Measurements from ENCODE around the gene MYLK.
"Not testable (repeated sequence)": the region's sequence is repeated elsewhere in the genome, so short reads cannot be mapped to it uniquely, and the experiment has no call there.

The MYLK gene

GRCh38 chr3:123750659-123751420 lies 133.3 kb downstream of the MYLK start:
- no peak for DNase-seq (ENCODE audit: low read depth in 2 of 2)

- DNase-seq (ENCODE audit: low read depth in 2 of 2), result no peak
Measured at GRCh38 chr3:123750209-123750608, 133.9 kb downstream of the MYLK start.

- DNase-seq (ENCODE audit: low read depth in 2 of 2), result no peak
Measured at GRCh38 chr3:123749711-123750110, 134.4 kb downstream of the MYLK start.

- DNase-seq (ENCODE audit: low read depth in 2 of 2), result no peak
Measured at GRCh38 chr3:123745184-123745855, 138.8 kb downstream of the MYLK start.

GRCh38 chr3:123744064-123744463 lies 140.1 kb downstream of the MYLK start:
- no peak for DNase-seq (ENCODE audit: low read depth in 2 of 2)

GRCh38 chr3:123743121-123743520 lies 141.0 kb downstream of the MYLK start:
- no peak for DNase-seq (ENCODE audit: low read depth in 2 of 2)

GRCh38 chr3:123741041-123741511 lies 143.1 kb downstream of the MYLK start:
- no peak for DNase-seq (ENCODE audit: low read depth in 2 of 2)

- no peak for DNase-seq (ENCODE audit: low read depth in 2 of 2)
Measured at GRCh38 chr3:123740391-123740822, 143.7 kb downstream of the MYLK start.

GRCh38 chr3:123739754-123740153 lies 144.4 kb downstream of the MYLK start:
- DNase-seq (ENCODE audit: low read depth in 2 of 2), result no peak

- no peak for DNase-seq (ENCODE audit: low read depth in 2 of 2)
Measured at GRCh38 chr3:123739106-123739505, 145.0 kb downstream of the MYLK start.

- not testable (repeated sequence) for DNase-seq (ENCODE audit: low read depth in 2 of 2)
Measured at GRCh38 chr3:123738522-123738921, 145.6 kb downstream of the MYLK start.

- DNase-seq (ENCODE audit: low read depth in 2 of 2), result no peak
Measured at GRCh38 chr3:123737168-123737567, 147.0 kb downstream of the MYLK start.

GRCh38 chr3:123735456-123735855 lies 148.7 kb downstream of the MYLK start:
- DNase-seq (ENCODE audit: low read depth in 2 of 2), result no peak

GRCh38 chr3:123734527-123734902 lies 149.6 kb downstream of the MYLK start:
- DNase-seq (ENCODE audit: low read depth in 2 of 2), result no peak

- no peak for DNase-seq (ENCODE audit: low read depth in 2 of 2)
Measured at GRCh38 chr3:123733805-123734526, 150.2 kb downstream of the MYLK start.

- no peak for DNase-seq (ENCODE audit: low read depth in 2 of 2)
Measured at GRCh38 chr3:123733341-123733740, 150.8 kb downstream of the MYLK start.

- no peak for DNase-seq (ENCODE audit: low read depth in 2 of 2)
Measured at GRCh38 chr3:123732447-123732846, 151.7 kb downstream of the MYLK start.

GRCh38 chr3:123730829-123731228 lies 153.3 kb downstream of the MYLK start:
- DNase-seq (ENCODE audit: low read depth in 2 of 2), result no peak

- DNase-seq (ENCODE audit: low read depth in 2 of 2), result no peak
Measured at GRCh38 chr3:123728991-123729390, 155.1 kb downstream of the MYLK start.

- DNase-seq (ENCODE audit: low read depth in 2 of 2), result no peak
Measured at GRCh38 chr3:123728014-123728413, 156.1 kb downstream of the MYLK start.

GRCh38 chr3:123725652-123726400 lies 158.3 kb downstream of the MYLK start:
- no peak for DNase-seq (ENCODE audit: low read depth in 2 of 2)

GRCh38 chr3:123724306-123724705 lies 159.8 kb downstream of the MYLK start:
- DNase-seq (ENCODE audit: low read depth in 2 of 2), result no peak

All from stimulated activated CD8-positive, alpha-beta memory T cell treated with anti-CD3 and anti-CD28 coated beads, Interleukin-7, amount 100 ng/mL, for 1 hour (primary cell).